H9 (cell line): ENCODE measurements around the gene C16orf89. TPM values are rescaled to one million over a fixed set of nuclear protein-coding genes. Genes with fewer than 3 reads are reported as not detected.

ENCODE experiments used
- DNase-seq: peaks from one replicate; pipeline ENCODE4 v3.0.0-alpha.2; 2017
- H2AFZ ChIP-seq: one replicate; pipeline ENCODE4 v1.6.1; 2013; ENCODE audit warnings: mild to moderate bottlenecking, low read length, control low read depth, moderate library complexity
- H2AK5ac ChIP-seq: 2 replicates; pipeline ENCODE4 v1.6.1; 2013; ENCODE audit warnings: low read length, control low read depth, mixed read lengths; ENCODE audit not compliant: insufficient read length
- H2BK120ac ChIP-seq: one replicate; pipeline ENCODE4 v1.6.1; 2013; ENCODE audit warnings: low read depth, mild to moderate bottlenecking, low read length, control low read depth, inconsistent platforms; ENCODE audit not compliant: poor library complexity, severe bottlenecking
- H2BK12ac ChIP-seq: 2 replicates; pipeline ENCODE4 v1.6.1; 2013; ENCODE audit warnings: low read length, control low read depth, mixed read lengths, low read depth; ENCODE audit not compliant: insufficient read length
- H2BK15ac ChIP-seq: 2 replicates; pipeline ENCODE4 v1.6.1; 2013; ENCODE audit warnings: low read depth, low read length, control low read depth
- H2BK20ac ChIP-seq: one replicate; pipeline ENCODE4 v1.6.1; 2013; ENCODE audit warnings: low read depth, mild to moderate bottlenecking, low read length, control low read depth, inconsistent platforms; ENCODE audit not compliant: poor library complexity, severe bottlenecking
- H2BK5ac ChIP-seq: 2 replicates; pipeline ENCODE4 v1.6.1; 2013; ENCODE audit warnings: low read length, control low read depth, mixed read lengths; ENCODE audit not compliant: insufficient read length
- H3K14ac ChIP-seq: 2 replicates; pipeline ENCODE4 v1.6.1; 2013; ENCODE audit warnings: low read length, control low read depth; ENCODE audit not compliant: insufficient read depth
- H3K18ac ChIP-seq: 2 replicates; pipeline ENCODE4 v1.6.1; 2013; ENCODE audit warnings: low read depth, mild to moderate bottlenecking, mixed read lengths, low read length, control low read depth; ENCODE audit not compliant: insufficient read length
- H3K23ac ChIP-seq: 2 replicates; pipeline ENCODE4 v1.6.1; 2013; ENCODE audit warnings: low read length, control low read depth, mixed read lengths, low read depth; ENCODE audit not compliant: insufficient read length
- H3K23me2 ChIP-seq: 2 replicates; pipeline ENCODE4 v1.6.1; 2013; ENCODE audit warnings: low read depth, mild to moderate bottlenecking, mixed read lengths, low read length, control low read depth; ENCODE audit not compliant: insufficient read length, poor library complexity, severe bottlenecking
- H3K27ac ChIP-seq: 2 replicates; pipeline ENCODE4 v1.5.1; 2013; ENCODE audit warnings: low read length, control low read depth, mixed read lengths, low read depth; ENCODE audit not compliant: insufficient read length
- H3K27me3 ChIP-seq: 2 replicates; pipeline ENCODE4 v1.6.1; 2013; ENCODE audit warnings: low read length, control low read depth, inconsistent platforms; ENCODE audit not compliant: insufficient read depth
- H3K4ac ChIP-seq: 2 replicates; pipeline ENCODE4 v1.6.1; 2013; ENCODE audit warnings: low read depth, mild to moderate bottlenecking, control low read depth, inconsistent platforms, low read length, moderate library complexity
- H3K4me1 ChIP-seq: 2 replicates; pipeline ENCODE4 v1.6.1; 2013; ENCODE audit warnings: low read length, control low read depth, inconsistent platforms; ENCODE audit not compliant: insufficient read depth
- H3K4me2 ChIP-seq: 2 replicates; pipeline ENCODE4 v1.6.1; 2013; ENCODE audit warnings: low read length, control low read depth, mixed read lengths; ENCODE audit not compliant: insufficient read length, insufficient read depth
- H3K56ac ChIP-seq: 2 replicates; pipeline ENCODE4 v1.6.1; 2013; ENCODE audit warnings: low read depth, mild to moderate bottlenecking, mixed read lengths, low read length, control low read depth; ENCODE audit not compliant: insufficient read length
- H3K79me1 ChIP-seq: 2 replicates; pipeline ENCODE4 v1.6.1; 2013; ENCODE audit warnings: low read depth, mild to moderate bottlenecking, moderate library complexity, low read length, control low read depth, inconsistent platforms; ENCODE audit not compliant: insufficient read depth, poor library complexity, severe bottlenecking
- H3K79me2 ChIP-seq: 2 replicates; pipeline ENCODE4 v1.6.1; 2013; ENCODE audit warnings: low read length, control low read depth, inconsistent platforms; ENCODE audit not compliant: insufficient read depth
- H3K9ac ChIP-seq: 2 replicates; pipeline ENCODE4 v1.6.1; 2013; ENCODE audit warnings: low read length, control low read depth, mixed read lengths; ENCODE audit not compliant: insufficient read length; ENCODE audit errors: extremely low read depth
- H3K9me3 ChIP-seq: one replicate; pipeline ENCODE4 v1.6.1; 2013; ENCODE audit warnings: low read depth, low read length, inconsistent platforms; ENCODE audit not compliant: control insufficient read depth
- H3T11ph ChIP-seq: one replicate; pipeline ENCODE4 v1.6.1; 2013; ENCODE audit warnings: mild to moderate bottlenecking, low read length, control low read depth, inconsistent platforms
- H4K20me1 ChIP-seq: one replicate; pipeline ENCODE4 v1.6.1; 2013; ENCODE audit not compliant: control insufficient read depth, insufficient read length, insufficient read depth
- H4K5ac ChIP-seq: 2 replicates; pipeline ENCODE4 v1.6.1; 2013; ENCODE audit warnings: low read depth, mild to moderate bottlenecking, mixed read lengths, low read length, control low read depth; ENCODE audit not compliant: insufficient read length
- H4K8ac ChIP-seq: replicated peaks from 2 replicates; pipeline ENCODE4 v1.6.1; 2013; ENCODE audit warnings: low read length, control low read depth, mixed read lengths, low read depth; ENCODE audit not compliant: insufficient read length
- H4K91ac ChIP-seq: 2 replicates; pipeline ENCODE4 v1.6.1; 2013; ENCODE audit warnings: low read depth, mild to moderate bottlenecking, moderate library complexity, mixed read lengths, low read length, control low read depth; ENCODE audit not compliant: insufficient read length
- H3K27ac Mint-ChIP-seq, 3 experiments: 2 replicates in 2 of 3; 3 replicates in 1 of 3; pipeline ENCODE4 v1.8.0; 2020 to 2021; ENCODE audit warnings: mixed read lengths in 3 of 3, mild to moderate bottlenecking in 1 of 3, moderate library complexity in 1 of 3
- H3K27me3 Mint-ChIP-seq: 2 replicates; pipeline ENCODE4 v1.8.0; 2021; ENCODE audit warnings: low read depth, mild to moderate bottlenecking, moderate library complexity, mixed read lengths
- H3K36me3 Mint-ChIP-seq, 3 experiments: 2 replicates in 2 of 3; 3 replicates in 1 of 3; pipeline ENCODE4 v1.8.0; 2020 to 2021; ENCODE audit warnings: low read depth in 3 of 3, mixed read lengths in 3 of 3; ENCODE audit not compliant: insufficient read depth in 1 of 3
- H3K4me1 Mint-ChIP-seq, 2 experiments: 2 replicates each; pipeline ENCODE4 v1.8.0; 2020; ENCODE audit warnings: mixed read lengths in 2 of 2
- H3K4me3 Mint-ChIP-seq, 2 experiments: 2 replicates in 1 of 2; 3 replicates in 1 of 2; pipeline ENCODE4 v1.8.0; 2020 to 2021; ENCODE audit warnings: mild to moderate bottlenecking in 2 of 2, mixed read lengths in 2 of 2, moderate library complexity in 1 of 2
- H3K9me3 Mint-ChIP-seq, 2 experiments: 2 replicates in 1 of 2; 3 replicates in 1 of 2; pipeline ENCODE4 v1.8.0; 2020; ENCODE audit warnings: mild to moderate bottlenecking in 2 of 2, mixed read lengths in 2 of 2, moderate library complexity in 1 of 2
- WGBS: extraction: QIAGEN DNeasy Blood & Tissue Kit; methylation state at CpG from one replicate; pipeline ENCODE4 v1.1.7; 2013; ENCODE audit warnings: missing lambda C conversion rate, low lambda C conversion rate, mixed read lengths; ENCODE audit not compliant: insufficient read length; ENCODE audit errors: extremely low coverage; 5-methylcytosine and 5-hydroxymethylcytosine counted together
- total RNA-seq: library from RNA; stranded (reverse); gene quantifications from 2 replicates; pipeline ENCODE4 v1.2.1, GENCODE V29; 2021
- TF ChIP-seq, protein P1 (sequence below): fragments of 200-600 bp; sonication (generic); conservative IDR thresholded peaks from 3 replicates; pipeline ENCODE4 v1.8.0; 2021; ENCODE audit warnings: antibody characterized with exemption, mild to moderate bottlenecking

The C16orf89 gene
- total RNA-seq, 1 experiment from 2014 or later, result 2.5 TPM

DNA sequence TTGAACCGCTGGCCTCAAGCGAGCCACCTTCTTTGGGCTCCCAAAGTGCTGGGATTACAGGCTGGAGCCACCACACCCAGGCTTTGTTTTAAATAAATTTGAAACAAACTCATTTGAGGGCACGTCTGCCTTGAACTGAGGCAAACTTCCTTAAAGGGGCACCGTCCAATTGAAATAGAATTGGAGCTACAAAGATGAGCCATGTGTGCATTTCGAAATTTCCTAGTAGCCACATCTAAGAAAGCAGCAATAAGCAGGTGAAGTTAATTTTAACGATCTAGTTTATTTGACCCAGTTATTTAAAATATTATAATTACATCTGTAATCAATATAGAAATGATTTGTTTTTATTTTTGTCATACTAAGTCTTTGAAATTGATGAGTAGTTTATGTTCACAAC, 755 bp upstream of the C16orf89 start:
- TF ChIP-seq, protein P1, sequence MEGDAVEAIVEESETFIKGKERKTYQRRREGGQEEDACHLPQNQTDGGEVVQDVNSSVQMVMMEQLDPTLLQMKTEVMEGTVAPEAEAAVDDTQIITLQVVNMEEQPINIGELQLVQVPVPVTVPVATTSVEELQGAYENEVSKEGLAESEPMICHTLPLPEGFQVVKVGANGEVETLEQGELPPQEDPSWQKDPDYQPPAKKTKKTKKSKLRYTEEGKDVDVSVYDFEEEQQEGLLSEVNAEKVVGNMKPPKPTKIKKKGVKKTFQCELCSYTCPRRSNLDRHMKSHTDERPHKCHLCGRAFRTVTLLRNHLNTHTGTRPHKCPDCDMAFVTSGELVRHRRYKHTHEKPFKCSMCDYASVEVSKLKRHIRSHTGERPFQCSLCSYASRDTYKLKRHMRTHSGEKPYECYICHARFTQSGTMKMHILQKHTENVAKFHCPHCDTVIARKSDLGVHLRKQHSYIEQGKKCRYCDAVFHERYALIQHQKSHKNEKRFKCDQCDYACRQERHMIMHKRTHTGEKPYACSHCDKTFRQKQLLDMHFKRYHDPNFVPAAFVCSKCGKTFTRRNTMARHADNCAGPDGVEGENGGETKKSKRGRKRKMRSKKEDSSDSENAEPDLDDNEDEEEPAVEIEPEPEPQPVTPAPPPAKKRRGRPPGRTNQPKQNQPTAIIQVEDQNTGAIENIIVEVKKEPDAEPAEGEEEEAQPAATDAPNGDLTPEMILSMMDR, result no peak
- no peaks in the 10 kb centered on the region for H3K36me3 Mint-ChIP-seq
- H3K27ac Mint-ChIP-seq, result no peak overlapping the region

More for the DNA sequence above, 755 bp upstream of the C16orf89 start:
- Histone ChIP-seq H3K18ac (no peak overlapping the region), H4K5ac (no peak overlapping the region), H2BK15ac (no peak overlapping the region), H4K20me1 (no peaks in the 10 kb centered on the region), H4K8ac (no peak overlapping the region), H3K14ac (no peak overlapping the region), H3K4me1 (no peaks in the 10 kb centered on the region), H2BK120ac (no peak overlapping the region), H2AK5ac (no peak overlapping the region), H3T11ph (no peak overlapping the region), H3K27me3 (no peaks in the 10 kb centered on the region), H3K9ac (no peak overlapping the region), H3K27ac (no peak overlapping the region), H3K4me2 (no peak overlapping the region), H3K56ac (no peak overlapping the region), H3K9me3 (no peaks in the 10 kb centered on the region), H4K91ac (no peak overlapping the region), H3K79me1 (no peaks in the 10 kb centered on the region), H3K4ac (no peak overlapping the region), H3K79me2 (no peaks in the 10 kb centered on the region), H3K23me2 (no peaks in the 10 kb centered on the region), H2BK20ac (no peak overlapping the region), H2BK5ac (no peak overlapping the region), H3K23ac (no peak overlapping the region), H2AFZ (no peak overlapping the region), H2BK12ac (no peak overlapping the region)
- Mint-ChIP-seq H3K9me3 (no peaks in the 10 kb centered on the region; a peak in 3 of 5 replicates), H3K4me3 (no peak overlapping the region), H3K4me1 (peaks cover 13 to 15% of the 10 kb centered on the region in 2 experiments), H3K27me3 (no peaks in the 10 kb centered on the region; the same call in 1 of the 2 replicates)
- no CpG with 5 or more reads among the region's 6 CpGs for WGBS
- no peak for DNase-seq
